Measurements from ENCODE around the gene HCN3.
A peak's percentile ranks its signal among the peaks of the same experiment; 100 is the strongest.
"Not testable (repeated sequence)": the region's sequence is repeated elsewhere in the genome, so short reads cannot be mapped to it uniquely, and the experiment has no call there.

HCN3 gene

GRCh38 chr1:155327981-155328380 lies 50.7 kb downstream of the HCN3 start:
- peak overlapping the region; percentile 15; the same call in 1 of the 2 replicates for H3K9ac ChIP-seq
- H3K27me3 ChIP-seq = no peaks in the 10 kb centered on the region
- H4K20me1 ChIP-seq = peaks cover 34% of the 10 kb centered on the region
- H3K9me3 ChIP-seq = no peaks in the 10 kb centered on the region
- H3K27ac ChIP-seq = no peak overlapping the region
- H3K36me3 ChIP-seq = peaks cover 60% of the 10 kb centered on the region
- no peak overlapping the region for H3K4me2 ChIP-seq
- H3K4me3 ChIP-seq = no peak overlapping the region
- no peak for TF ChIP-seq Cebpa-rat (IDR thresholded peaks at IDR 0.05)
- peaks cover 32% of the 10 kb centered on the region for H3K4me1 ChIP-seq

- H3K27ac ChIP-seq, H3K4me2 ChIP-seq, H3K27me3 ChIP-seq, H3K4me3 ChIP-seq, H3K9me3 ChIP-seq, H3K9ac ChIP-seq: not testable (repeated sequence)
- Histone ChIP-seq H3K36me3 (peaks cover 68% of the 10 kb centered on the region), H3K4me1 (peaks cover 32% of the 10 kb centered on the region), H4K20me1 (peaks cover 34% of the 10 kb centered on the region)
Measured at GRCh38 chr1:155328856-155329255, 51.6 kb downstream of the HCN3 start.

- H3K9me3 ChIP-seq = no peaks in the 10 kb centered on the region
- no peak overlapping the region for H3K4me3 ChIP-seq
- H3K36me3 ChIP-seq = peaks cover 80% of the 10 kb centered on the region
- no peak for TF ChIP-seq Cebpa-rat (IDR thresholded peaks at IDR 0.05)
- H3K4me1 ChIP-seq = peaks cover 29% of the 10 kb centered on the region
- no peak overlapping the region for H3K4me2 ChIP-seq
- no peaks in the 10 kb centered on the region for H3K27me3 ChIP-seq
- H4K20me1 ChIP-seq = peaks cover 33% of the 10 kb centered on the region
- no peak overlapping the region for H3K9ac ChIP-seq
- no peak overlapping the region for H3K27ac ChIP-seq
Measured at GRCh38 chr1:155329980-155330598, 52.8 kb downstream of the HCN3 start.

GRCh38 chr1:155334962-155335361 lies 57.7 kb downstream of the HCN3 start:
- Histone ChIP-seq H3K9me3 (no peaks in the 10 kb centered on the region), H3K4me3 (no peak overlapping the region), H3K9ac (no peak overlapping the region), H3K27me3 (no peaks in the 10 kb centered on the region), H3K36me3 (peaks cover 93% of the 10 kb centered on the region), H4K20me1 (peaks cover 5% of the 10 kb centered on the region; the same call in 1 of the 2 replicates), H3K4me2 (no peak overlapping the region), H3K27ac (no peak overlapping the region), H3K4me1 (no peaks in the 10 kb centered on the region)
- TF ChIP-seq Cebpa-rat (IDR thresholded peaks at IDR 0.05) = no peak
